NCI-H2196 (cell line): ENCODE results near the gene UTF1.

Experiments used
- DNase-seq: peaks from one replicate; lab custom pipeline; 2025; ENCODE audit not compliant: unreplicated experiment; lab: John Stamatoyannopoulos, UW

The UTF1 gene

DNA sequence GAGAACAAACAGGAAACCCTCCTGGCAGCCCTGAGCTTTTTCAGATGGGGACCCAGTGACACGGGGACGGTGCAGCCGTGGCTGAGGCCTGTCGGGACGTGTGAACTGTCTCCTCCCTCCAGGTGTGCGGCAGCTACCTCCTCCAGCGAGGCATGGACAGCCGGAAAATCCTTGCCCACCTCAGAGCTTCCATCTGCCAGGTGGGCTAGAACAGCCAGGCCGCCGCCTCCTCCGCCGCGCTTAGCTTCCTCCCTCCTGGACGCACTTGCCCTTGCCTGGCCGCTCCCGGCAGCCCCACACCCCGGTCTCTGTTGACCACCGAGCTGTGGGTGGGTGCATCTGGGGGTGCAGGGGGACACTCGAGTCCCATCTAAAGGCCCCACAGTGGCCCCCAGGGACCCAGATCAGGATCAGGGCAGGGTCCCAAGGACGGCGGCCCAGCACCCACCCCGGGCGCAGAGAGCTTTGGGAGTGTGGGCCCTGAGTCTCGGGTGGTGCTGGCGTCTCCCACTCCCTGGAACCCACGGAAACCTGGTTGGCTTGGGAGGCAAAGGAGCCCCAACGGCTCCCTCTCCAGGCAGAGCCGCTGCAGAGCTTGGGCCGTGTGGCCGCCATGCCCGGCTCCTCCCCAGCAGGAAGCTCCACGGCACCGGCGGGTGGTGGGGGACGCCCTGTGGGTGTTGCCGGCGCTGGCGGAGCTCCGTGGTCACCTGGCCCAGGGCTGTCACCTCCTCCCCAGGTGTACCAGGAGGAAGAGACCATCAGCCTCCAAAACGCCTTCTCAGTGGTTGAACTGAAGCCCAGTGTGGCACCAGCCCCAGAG is 32.9 kb upstream of the UTF1 start:
- DNase-seq, result no peak

DNA sequence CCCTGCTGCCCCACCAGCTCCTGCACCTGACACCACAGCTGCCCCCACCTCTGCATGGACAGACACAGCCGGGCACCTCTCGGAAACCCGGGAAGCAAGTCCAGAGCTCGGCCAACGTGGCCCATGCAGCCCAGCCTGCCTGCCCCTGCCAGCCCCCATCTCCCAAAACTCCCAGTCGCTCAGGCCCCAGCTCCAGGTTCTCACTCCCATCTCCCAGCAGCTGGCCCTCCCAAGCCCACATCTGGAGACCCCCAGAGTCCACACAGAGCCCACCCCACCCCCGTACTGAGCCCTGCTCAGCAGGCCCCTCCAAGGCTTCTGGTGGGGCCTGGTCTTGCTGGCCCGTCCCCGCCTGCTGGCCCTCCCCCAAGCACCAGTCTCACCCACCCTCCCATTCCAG is 32.2 kb upstream of the UTF1 start:
- no peak for DNase-seq

DNA sequence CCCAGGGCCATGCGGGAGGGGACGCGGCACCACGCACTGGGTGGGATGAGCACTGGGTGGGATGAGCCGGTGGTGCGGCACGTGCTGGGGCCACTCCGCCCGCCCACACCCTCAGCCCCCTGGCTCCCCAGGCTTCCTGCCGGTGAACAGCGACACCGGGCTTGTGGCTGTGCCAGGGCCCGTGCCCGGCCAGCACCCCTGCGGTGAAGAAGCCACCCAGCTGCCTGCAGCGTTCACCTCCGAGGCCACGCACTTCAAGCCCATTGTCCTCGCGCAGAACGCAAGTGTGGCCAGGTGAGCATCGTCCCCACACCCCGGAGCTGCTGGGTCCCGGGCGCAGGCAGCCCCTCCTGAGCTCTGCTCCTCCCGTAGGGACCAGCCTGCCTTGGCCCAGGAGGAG is 31.8 kb upstream of the UTF1 start:
- no peak for DNase-seq

DNA sequence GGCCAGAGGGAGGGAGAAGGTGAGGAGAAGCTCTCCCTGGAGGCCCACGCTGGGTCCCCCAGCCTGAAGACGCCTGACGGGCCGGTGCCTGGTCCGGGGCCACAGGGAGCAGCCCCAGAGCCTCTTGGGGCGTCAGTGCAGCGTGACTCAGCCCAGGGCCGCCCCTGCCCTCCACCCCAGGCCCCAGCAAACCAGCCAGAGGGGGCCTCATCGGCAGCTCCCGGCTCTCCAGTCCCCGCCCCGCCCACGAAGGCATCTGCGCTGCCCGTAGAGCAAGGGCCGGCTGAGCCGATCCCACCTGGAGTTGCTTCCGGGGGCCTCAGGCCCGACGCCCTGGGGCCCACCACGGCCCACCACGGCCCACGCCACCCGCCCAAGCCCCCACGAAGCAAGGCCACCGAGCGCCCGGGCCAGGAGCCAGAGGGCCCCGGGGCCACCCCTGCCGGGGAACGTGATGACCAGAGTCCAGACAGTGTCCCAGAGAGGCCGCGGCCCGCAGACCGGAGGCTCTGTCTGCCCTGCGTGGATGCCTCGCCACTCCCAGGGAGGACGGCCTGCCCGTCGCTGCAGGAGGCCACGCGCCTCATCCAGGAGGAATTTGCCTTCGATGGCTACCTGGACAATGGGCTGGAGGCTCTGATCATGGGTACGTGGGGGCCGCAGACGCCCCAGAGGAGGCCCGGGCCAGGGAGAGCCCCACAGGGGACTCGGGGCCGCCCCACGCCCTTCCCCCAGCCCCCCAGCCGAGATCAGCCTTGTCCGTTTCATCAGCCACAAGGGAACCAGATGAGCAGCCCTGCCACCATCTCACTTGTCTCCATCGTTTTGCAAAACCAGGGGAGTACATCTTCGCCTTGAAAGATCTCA is 31.2 kb upstream of the UTF1 start:
- DNase-seq, result no peak

DNA sequence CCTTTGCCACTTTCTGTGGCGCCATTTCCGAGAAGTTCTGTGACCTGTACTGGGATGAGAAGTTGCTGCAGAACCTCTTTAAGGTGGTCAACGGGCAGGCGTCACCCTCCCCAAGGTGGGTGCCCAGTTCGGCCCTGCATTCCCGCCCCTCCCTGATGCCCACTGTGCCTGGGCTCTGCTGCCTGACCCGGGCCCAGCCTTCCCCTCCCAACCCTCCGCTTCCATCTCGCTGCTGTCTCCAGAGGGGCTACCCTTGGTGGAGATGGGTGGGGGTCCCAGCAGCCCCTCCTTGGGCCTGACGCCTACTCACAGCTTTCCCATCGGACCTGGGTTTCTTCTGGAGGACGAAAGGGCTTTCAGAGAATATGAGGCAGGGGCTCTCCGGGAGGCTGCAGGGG is 30.5 kb upstream of the UTF1 start:
- no peak for DNase-seq

DNA sequence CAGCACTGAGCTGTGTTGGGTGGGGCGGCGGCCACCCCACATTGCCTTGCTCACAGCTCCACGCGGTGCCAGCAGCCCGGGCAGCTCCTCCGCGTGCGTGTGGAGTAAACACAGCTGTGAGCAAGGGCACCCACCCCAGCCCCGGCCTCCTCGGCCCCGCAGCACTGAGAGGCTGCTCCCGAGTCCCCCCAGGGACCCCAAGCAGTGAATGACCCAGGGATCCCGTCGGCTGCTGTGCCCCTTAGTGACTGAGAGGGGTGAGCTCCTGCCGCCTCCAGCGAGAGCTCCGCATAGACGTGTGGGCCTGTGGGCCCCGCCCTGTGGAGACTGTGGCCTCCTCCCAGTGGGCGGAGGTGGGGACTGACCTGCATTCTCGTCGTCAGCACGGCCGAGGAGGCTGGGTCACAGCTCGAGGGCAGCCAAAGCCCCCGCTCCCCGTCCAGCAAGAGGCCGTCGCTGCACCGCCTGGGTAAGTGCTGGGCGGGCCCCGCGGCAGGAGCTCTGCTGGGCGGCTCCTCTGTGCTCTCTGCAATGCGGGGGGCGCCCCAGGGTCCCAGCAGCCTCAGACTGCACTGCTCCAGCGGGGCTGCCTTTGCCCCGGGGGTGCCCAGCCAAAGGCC is 29.9 kb upstream of the UTF1 start:
- DNase-seq, result no peak

DNA sequence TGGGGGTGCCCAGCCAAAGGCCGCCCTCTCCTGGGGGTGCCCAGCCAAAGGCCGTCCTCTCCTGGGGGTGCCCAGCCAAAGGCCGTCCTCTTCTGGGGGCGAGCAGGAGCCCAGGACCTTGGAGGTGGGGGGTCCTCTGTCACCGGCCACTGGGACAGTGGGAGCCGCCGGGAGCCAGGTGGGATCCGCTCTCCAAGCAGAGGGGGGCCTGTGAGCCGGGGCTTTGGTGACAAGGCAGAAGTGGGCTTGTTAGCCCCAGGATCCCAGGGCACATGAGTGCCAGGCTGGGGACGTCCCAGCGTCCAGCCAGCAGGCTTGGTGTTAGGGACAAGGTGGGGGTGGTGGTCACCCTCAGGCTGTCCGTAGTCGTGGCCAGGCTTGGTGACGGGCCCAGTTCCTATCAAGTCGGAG is 29.4 kb upstream of the UTF1 start:
- no peak for DNase-seq

DNA sequence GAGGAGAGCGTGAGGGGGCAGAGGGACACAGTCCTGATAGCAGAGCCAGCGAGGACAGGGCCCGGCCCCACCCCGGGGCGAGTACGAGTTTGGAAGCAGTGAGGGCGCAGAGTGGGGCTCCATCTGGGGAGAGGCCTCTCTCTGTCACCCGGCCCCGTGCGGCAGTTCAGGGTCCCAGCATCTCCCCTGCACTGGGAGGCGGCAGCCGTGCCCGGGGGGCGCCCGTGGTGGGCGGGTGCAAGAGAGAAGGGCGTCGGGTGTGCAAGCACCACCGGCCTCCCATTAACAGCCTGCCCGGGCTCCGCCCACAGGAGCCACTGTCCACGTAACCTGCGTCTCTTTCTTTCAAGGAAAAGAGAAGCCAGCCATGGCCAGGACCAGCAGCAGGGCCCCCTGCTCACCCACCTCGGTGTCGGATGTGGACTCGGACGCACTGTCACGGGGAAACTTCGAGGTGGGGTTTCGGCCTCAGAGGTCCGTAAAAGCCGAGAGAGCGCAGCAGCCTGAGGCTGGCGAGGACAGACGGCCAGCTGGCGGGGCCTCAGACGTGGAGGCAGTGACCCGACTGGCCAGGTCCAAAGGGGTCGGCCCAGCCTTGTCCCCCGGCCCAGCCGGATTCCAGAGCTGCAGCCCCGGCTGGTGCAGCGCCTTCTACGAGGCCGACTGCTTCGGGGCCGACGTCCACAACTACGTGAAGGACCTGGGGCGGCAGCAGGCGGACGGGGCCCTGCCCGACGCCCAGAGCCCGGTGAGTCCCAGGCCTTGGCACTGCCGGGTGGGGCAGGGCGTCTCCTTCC is 28.7 kb upstream of the UTF1 start:
- DNase-seq, result no peak

DNA sequence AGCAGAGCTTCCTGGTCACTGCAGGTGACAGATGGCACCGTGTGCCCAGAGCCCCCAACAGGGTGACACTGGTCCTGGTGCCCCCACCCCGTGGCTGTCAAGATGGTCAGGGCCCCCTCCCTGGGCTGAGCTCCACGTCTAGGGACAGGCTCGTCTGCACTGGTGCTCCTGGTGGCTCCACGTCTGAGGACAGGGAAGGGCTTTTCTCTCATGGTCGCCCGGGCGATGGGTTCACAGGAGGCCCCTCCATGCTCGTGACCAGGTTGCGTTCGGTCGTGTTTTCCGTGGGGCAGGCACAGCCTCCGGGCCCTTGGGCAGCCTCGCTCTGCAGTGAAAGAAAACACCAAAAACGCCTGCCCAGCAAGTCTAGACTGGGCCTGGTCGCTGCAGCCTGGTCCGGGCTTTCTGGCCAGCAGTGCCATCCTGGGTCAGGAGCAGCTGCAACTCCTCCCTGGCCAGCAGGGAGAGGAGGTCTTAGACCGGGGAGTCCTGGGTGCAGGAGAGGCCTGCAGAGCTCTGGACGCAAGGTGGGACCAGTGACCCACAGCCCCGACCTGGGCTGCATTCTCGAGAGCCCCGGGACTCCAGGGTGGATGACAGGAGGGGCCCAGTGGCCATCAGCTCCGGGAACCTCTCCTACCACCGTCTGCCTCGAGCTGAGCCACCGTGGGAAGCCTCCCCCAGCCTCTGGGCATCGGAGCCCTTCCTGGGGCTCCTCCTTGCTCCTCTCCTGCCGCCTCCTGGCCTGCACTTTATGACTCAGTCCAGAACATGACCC is 27.9 kb upstream of the UTF1 start:
- no peak for DNase-seq

DNA sequence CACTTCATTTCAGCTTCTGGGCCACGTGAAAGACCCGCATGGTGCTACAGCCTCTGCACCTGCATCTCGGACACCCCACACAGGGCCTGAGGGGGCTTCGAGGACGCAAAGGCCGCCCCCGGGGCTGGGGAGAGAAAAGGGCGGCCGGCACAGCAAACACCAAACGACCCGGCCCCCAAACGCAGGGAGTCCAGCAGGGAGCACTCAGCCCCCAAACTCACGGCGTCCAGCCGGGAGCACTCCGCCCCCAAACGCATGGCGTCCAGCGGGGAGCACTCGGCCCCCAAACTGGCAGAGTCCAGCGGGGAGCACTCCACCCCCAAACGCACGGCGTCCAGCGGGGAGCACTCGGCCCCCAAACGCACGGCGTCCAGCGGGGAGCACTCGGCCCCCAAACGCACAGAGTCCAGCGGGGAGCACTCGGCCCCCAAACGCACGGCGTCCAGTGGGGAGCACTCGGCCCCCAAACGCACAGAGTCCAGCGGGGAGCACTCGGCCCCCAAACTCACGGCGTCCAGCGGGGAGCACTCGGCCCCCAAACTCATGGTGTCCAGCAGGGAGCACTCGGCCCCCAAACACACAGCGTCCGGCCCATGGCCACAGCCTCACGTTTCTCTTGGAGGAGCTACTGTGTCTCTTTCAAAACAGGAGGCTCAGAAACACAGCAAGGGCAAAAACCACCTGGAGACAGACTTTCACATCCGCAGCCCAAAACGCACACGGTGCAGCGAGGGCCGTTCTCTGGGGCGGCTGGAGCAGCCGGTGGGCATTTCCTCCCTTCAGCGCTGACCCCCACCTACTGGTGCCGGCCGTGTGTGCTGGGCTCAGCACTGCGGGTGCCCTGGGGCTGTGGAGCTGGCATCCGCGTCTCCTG is 27.0 kb upstream of the UTF1 start:
- DNase-seq, result no peak

DNA sequence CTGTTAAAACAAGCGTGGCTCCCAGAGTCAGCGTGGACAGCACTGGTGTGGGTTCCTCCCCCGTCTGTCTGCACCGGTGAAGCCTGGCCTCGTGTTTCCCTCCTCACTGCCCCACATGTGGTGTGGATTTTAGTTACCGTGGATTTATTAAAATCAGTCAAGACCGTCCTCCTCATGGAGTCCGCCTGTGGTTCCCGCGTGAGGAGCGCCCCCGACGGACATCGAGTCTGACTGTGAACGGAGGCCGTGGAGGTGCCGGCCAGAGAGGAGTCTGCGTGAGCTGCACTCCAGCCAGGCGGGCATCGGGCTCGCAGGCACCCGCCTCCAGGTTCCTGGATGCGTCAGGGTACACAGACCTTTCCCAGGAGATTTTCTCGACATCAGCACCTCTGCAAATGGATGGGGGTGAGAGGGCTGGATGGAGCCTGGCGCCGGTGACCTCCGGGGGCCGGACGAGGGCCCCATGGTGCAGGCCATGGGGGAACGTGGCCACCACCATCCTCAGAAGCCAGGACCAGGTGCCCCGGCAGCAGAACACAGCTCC is 26.3 kb upstream of the UTF1 start:
- no peak for DNase-seq

DNA sequence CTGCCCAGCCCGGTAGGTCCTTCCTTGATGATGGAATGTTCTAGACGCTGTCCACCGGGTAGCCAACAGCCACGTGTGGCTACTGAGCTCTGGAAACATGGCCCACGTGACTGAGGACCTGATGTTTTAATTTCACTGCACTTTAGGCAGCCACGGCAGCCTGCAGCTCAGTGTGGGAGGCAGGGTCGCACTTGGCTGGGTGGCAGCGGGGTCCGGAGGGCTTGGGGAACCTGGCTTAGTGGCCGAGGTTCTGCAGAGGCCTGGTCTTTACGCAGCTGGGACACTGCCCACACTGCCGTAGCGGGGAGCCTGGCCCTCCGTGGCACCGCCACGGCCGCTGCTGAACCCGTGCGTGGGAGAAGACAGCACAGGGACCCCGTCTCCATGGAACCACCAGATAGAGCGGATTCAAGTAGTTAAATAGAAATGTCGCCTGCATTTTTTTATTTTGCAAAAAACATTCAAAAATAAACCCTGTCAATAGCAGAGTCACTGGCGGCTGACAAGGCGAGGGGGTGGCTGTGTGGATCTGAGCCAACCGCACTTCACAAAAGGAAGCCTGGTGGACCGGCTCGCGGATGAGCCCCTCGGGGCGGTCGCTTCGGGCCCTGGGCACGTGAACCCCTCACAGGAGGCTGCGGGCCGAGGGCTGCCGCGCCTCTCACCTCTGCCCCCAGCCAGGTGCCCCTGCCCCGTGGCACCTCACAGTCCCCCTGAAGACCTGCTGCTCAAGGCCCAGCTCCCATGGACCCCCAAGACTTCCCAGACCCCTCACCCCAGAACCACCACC is 25.6 kb upstream of the UTF1 start:
- DNase-seq, result no peak

DNA sequence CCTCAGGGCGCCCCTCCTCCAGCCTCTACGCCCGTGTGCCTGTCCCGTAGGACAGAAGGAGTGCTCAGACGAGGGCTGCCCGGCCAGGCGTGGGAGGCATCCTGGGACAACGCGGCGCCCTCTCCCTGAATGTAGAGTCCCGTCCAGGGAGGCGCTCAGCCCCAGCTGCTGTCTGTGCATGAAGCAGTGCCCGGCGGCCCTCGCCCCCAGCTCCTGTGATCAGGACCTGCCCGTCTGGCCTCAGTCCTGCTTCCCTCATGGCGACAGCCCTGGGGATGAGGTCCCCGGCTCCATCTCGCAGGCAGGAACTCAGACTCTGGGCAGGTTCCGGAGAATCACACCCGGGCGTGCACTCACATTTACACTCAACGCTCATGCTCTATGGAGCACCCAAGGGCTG is 24.9 kb upstream of the UTF1 start:
- no peak for DNase-seq

DNA sequence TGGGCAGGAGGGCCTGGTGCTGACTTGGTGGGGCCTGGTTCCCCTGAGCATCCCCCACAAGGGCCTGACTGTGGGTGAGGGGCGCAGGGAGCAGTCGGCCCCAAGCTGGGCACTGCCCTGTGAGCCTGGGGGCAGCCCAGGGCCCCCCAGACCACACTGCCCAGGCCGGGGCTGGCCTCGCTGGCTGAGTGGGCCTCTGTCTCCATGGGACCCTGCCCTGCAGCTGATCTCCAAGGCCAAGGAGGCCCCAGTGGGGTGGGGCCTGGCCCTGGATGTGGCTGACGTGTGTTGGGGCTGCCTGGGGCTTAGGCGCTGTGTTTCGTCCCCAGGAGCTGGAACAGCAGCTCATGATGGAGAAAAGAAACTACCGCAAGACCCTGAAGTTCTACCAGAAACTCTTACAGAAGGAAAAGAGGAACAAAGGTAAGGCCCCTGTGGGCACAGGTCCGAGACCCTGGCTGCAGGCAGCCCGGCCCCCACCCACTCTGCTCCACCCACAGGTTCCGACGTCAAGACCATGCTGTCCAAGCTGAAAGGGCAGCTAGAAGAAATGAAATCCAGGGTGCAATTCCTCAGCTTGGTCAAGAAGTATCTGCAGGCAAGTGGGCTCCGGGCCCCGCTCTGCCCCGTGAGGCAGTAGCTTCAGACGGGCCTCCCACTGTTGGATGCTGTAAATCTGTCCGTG is 23.5 kb upstream of the UTF1 start:
- DNase-seq, result no peak

DNA sequence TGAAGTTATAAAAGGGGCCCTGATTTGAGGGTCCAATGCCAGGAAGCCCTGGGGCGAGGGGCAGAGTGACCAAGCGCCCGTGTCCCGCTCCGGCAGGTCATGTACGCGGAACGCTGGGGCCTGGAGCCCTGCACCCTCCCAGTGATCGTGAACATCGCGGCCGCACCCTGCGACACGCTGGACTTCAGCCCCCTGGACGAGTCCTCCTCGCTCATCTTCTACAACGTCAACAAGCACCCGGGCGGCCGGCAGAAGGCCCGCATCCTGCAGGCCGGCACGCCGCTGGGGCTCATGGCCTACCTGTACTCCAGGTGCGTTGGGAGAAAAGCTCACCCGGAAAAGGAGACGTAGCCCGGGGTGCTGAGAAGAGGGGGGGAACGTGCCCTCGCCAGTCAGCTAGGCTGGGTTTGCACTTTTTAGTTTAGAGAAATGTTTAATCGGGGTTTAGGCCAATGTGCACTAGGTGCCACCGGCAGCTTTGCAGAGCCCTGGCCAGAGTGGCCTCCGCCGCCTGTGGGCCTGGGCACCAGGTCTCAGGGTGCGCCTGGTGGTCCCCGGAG is 22.9 kb upstream of the UTF1 start:
- DNase-seq, result no peak

DNA sequence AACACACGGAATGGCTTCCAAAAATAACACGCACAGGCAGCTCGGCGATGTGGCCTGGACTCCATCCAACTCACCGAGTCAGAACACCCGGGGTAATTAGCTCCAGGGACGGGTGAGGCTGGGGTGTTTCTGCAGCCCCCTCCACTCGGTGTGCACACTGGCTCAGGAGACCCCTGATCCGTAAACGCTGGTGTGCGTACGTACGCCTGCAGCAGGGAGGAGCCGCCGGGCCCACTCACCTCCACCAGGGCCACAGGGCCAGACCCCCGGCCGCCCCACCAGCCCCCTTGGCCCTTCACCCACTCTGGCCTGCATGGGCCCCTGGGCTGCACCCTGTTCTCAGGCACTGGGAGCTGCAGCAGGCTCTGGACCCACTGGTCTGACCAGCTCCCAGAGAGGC is 22.4 kb upstream of the UTF1 start:
- DNase-seq, result no peak

DNA sequence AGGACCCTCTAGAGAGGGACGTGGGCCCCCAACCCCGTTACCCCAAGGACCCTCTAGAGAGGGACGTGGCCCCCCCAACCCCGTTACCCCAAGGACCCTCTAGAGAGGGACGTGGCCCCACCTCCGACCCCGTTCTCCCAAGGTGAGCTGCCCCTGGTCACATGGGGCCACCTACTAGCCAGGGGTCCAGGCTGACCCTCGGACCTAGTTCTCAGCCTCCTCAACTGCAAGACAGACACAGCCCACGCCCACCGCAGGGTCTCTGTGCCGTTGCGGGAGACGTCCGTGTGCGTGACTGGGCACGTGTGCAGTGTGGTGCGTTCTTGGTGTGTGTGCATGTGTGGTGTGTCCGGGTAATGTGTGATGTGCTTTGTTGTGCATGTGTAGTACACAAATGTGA is 21.6 kb upstream of the UTF1 start:
- no peak for DNase-seq
